Erythroblast (primary cell): ENCODE results near the gene PRKAG3.

Experiments used
- GATA1 ChIP-seq: IDR thresholded peaks from 2 replicates; pipeline ENCODE4 v1.6.1; 2011; ENCODE audit warnings: low read depth, mild to moderate bottlenecking, control low read depth, low read length, moderate library complexity
- POLR2A ChIP-seq: IDR thresholded peaks from 2 replicates; pipeline ENCODE4 v1.6.1; 2011; ENCODE audit warnings: mild to moderate bottlenecking, low read length

DNA sequence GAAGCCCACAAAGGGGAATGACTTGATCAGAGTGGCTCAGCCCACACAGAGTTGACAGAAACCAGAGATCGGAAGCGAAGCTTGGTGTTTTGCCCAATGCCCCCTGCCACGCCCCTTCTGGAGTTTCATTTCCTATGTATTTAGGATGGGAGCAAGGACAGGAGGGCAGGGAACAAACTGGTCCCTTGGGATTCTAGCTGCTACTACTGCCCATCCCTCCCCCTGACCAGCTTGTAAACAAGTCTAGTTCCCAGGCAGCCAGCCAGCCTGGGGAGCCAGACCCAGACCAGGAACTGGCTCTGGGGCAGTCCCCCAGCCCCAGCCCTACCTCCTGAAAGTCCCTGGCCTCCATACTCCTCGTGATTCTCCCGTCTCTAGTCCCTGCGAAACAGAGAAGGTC lies 36.3 kb upstream of the PRKAG3 start:
- TF ChIP-seq POLR2A, result no peak
- TF ChIP-seq GATA1, result no peak
